Activated naive CD4-positive, alpha-beta T cell treated with anti-CD3 and anti-CD28 coated beads, Interleukin-2, amount 50 U/mL, for 16 hours (primary cell): ENCODE measurements around the gene TCF23.
A peak's percentile ranks its signal among the peaks of the same experiment; 100 is the strongest.
"Not testable (repeated sequence)": the region's sequence is repeated elsewhere in the genome, so short reads cannot be mapped to it uniquely, and the experiment has no call there.

Source experiments
- DNase-seq: peaks from one replicate; pipeline ENCODE4 v3.0.0-alpha.2; 2020

The TCF23 gene

GRCh38 chr2:27191070-27191829 is 42.4 kb downstream of the TCF23 start:
- DNase-seq, result peak; percentile 25

GRCh38 chr2:27194538-27195354 is 45.9 kb downstream of the TCF23 start:
- no peak for DNase-seq

- DNase-seq, result not testable (repeated sequence)
Measured at GRCh38 chr2:27195799-27196198, 47.0 kb downstream of the TCF23 start.

- DNase-seq, result not testable (repeated sequence)
Measured at GRCh38 chr2:27198068-27198467, 49.3 kb downstream of the TCF23 start.

GRCh38 chr2:27198627-27199026 is 49.8 kb downstream of the TCF23 start:
- no peak for DNase-seq

GRCh38 chr2:27199241-27199640 is 50.4 kb downstream of the TCF23 start:
- DNase-seq, result no peak

GRCh38 chr2:27201675-27202074 is 52.9 kb downstream of the TCF23 start:
- no peak for DNase-seq

GRCh38 chr2:27202854-27203253 is 54.0 kb downstream of the TCF23 start:
- no peak for DNase-seq

- no peak for DNase-seq
Measured at GRCh38 chr2:27203741-27204140, 54.9 kb downstream of the TCF23 start.

GRCh38 chr2:27204566-27204965 is 55.8 kb downstream of the TCF23 start:
- no peak for DNase-seq

GRCh38 chr2:27205206-27205605 is 56.4 kb downstream of the TCF23 start:
- DNase-seq, result no peak

GRCh38 chr2:27206346-27206745 is 57.5 kb downstream of the TCF23 start:
- DNase-seq, result no peak
